K562 (cell line): ENCODE measurements around the gene HAP1.

Experiments
- ARID1B ChIP-seq: fragments of 450-650 bp; IDR thresholded peaks from 2 replicates; pipeline ENCODE4 v1.6.1; 2016; ENCODE audit warnings: antibody characterized with exemption, mild to moderate bottlenecking, inconsistent platforms
- BRD9 ChIP-seq: fragments of 450-650 bp; IDR thresholded peaks from 2 replicates; pipeline ENCODE4 v1.6.1; 2018; ENCODE audit warnings: low read depth; ENCODE audit not compliant: partially characterized antibody
- CTCF ChIP-seq, 3 experiments: IDR thresholded peaks in 2 of 3; conservative IDR thresholded peaks in 1 of 3; 2 replicates each; pipeline ENCODE4 v1.5.1; 2011 to 2012; ENCODE audit warnings: low read length in 3 of 3, mild to moderate bottlenecking in 3 of 3, control low read depth in 2 of 3, improper control_type of control experiment in 1 of 3, inconsistent platforms in 1 of 3, low read depth in 1 of 3, mixed read lengths in 1 of 3, moderate library complexity in 1 of 3; ENCODE audit not compliant: insufficient read depth in 2 of 3
- EP300 ChIP-seq: IDR thresholded peaks from 2 replicates; pipeline ENCODE4 v1.6.1; 2012; ENCODE audit warnings: low read length, improper control_type of control experiment
- FOXP1 ChIP-seq: sonication (generic); formaldehyde crosslinking; IDR thresholded peaks from 2 replicates; pipeline ENCODE4 v1.8.0; 2022; ENCODE audit warnings: mild to moderate bottlenecking, missing genetic modification reagents
- PCBP1 ChIP-seq: fragments of 200-400 bp; formaldehyde crosslinking; IDR thresholded peaks from 2 replicates; pipeline ENCODE4 v1.6.1; 2018; ENCODE audit warnings: mild to moderate bottlenecking, low read depth, low read length; ENCODE audit not compliant: poor library complexity, severe bottlenecking
- POLR2A ChIP-seq: fragments of 450-650 bp; conservative IDR thresholded peaks from 2 replicates; pipeline ENCODE4 v1.6.1; 2016
- PREB ChIP-seq: sonication (generic); formaldehyde crosslinking; IDR thresholded peaks from 2 replicates; pipeline ENCODE4 v1.8.1; 2023; ENCODE audit warnings: mild to moderate bottlenecking, missing genetic modification reagents
- REST ChIP-seq, 2 experiments: fragments of 450-650 bp; formaldehyde crosslinking in 1 of 2; IDR thresholded peaks; 2 replicates each; pipeline versions ENCODE4 v1.4.0 to v1.6.1; 2014 to 2020; ENCODE audit warnings: mild to moderate bottlenecking in 2 of 2, borderline replicate concordance in 1 of 2, low read depth in 1 of 2
- SRF ChIP-seq, 2 experiments: fragments of 250-450, 450-650 bp in 1 of 2; sonication (Bioruptor Pico) in 1 of 2; sonication (generic) in 1 of 2; formaldehyde crosslinking; IDR thresholded peaks; 2 replicates each; pipeline versions ENCODE4 v1.5.0 to v1.5.1; 2020 to 2022; ENCODE audit warnings: mild to moderate bottlenecking in 1 of 2, missing genetic modification reagents in 1 of 2
- STAT6 ChIP-seq: sonication (generic); formaldehyde crosslinking; IDR thresholded peaks from 2 replicates; pipeline ENCODE4 v1.8.1; 2023; ENCODE audit warnings: mild to moderate bottlenecking, missing genetic modification reagents
- TAF1 ChIP-seq: IDR thresholded peaks from 2 replicates; pipeline ENCODE4 v1.6.1; 2011; ENCODE audit warnings: mild to moderate bottlenecking, low read length, moderate library complexity; ENCODE audit not compliant: insufficient read depth, control insufficient read depth, severe bottlenecking; ENCODE audit errors: extremely low read depth
- TAF7 ChIP-seq: fragments of 450-650 bp; IDR thresholded peaks from 2 replicates; pipeline ENCODE4 v1.6.1; 2016; ENCODE audit warnings: missing genetic modification characterization, missing compliant biosample characterization
- ZBTB5 ChIP-seq: fragments of 450-650 bp; IDR thresholded peaks from 2 replicates; pipeline ENCODE4 v1.6.1; 2017; ENCODE audit warnings: antibody characterized with exemption

- no peak for TF ChIP-seq CTCF (IDR thresholded peaks at IDR 0.05 in 2 of 3, conservative IDR thresholded peaks at IDR 0.05 in 1 of 3; ENCODE audit: insufficient read depth in 2 of 3, low read depth in 1 of 3, low read length in 3 of 3)
- no peak for TF ChIP-seq ARID1B
- no peak for TF ChIP-seq TAF7 (tag)
- TF ChIP-seq FOXP1 (CRISPR knock-in tag), result no peak
- TF ChIP-seq EP300, result no peak
- no peak for TF ChIP-seq STAT6 (CRISPR knock-in tag)
- no peak for TF ChIP-seq BRD9
- TF ChIP-seq REST (IDR thresholded peaks at IDR 0.05; ENCODE audit: borderline replicate concordance), result no peak
- no peak for TF ChIP-seq REST (CRISPR knock-in tag; IDR thresholded peaks at IDR 0.05; ENCODE audit: low read depth)
- TF ChIP-seq ZBTB5, result no peak
- no peak for TF ChIP-seq SRF (CRISPR knock-in tag; IDR thresholded peaks at IDR 0.05)
- TF ChIP-seq TAF1, result no peak
- TF ChIP-seq POLR2A, result no peak
- no peak for TF ChIP-seq PREB (CRISPR knock-in tag)
- no peak for TF ChIP-seq PCBP1
Observed at GRCh38 chr17:41731836-41732235, 2.6 kb downstream of the HAP1 start.
